NCI-H146 treated with DMSO at 0.1 percent for 48 hours (cell line): ENCODE data around the gene SNRPB.

ENCODE experiments used
- DNase-seq: peaks from one replicate; lab custom pipeline; 2025; ENCODE audit not compliant: unreplicated experiment; lab: John Stamatoyannopoulos, UW

SNRPB gene

DNA sequence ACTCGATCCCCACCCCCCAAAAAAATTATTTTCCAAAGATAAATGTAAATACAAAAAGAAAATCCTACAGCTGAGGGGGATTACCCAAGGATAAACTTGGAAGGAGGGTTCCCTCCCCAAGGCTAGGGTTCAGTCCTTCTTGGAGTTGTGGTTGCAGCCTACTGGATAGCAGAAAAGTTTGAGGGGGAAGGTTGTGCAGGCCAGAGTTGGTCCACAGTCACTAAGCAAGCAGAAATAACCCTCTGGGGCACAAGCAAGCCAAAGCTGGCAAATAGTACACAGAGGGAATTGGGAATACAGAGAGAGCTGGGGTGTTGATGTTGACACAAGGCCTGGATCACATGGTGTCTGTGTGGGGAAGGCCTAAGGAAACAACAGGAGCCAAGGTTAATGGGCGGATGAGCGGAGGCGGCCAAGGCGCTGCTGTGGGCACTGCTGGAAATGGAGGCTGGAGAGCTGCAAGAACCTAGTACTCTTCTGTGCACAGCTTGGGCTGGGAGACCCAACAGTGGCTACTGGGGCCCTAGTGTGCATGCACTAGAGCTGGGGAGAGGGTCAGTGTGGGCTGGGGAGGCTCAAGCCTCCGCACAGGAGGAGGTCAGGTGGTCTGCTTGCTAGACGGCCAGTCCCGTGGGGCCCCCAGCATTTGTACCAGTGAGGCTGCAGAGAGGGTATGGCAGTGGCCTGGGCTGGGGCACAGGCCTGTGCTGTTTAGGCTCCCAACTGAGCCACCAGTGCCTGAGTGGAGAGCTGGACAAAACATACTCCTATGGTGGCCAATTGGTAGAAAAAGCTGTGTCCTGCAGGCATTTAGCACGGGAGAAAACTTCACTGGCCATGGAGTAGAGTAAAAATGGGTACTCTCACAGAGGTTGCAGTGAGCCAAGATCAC lies 5.5 kb upstream of the SNRPB start:
- DNase-seq, result no peak

DNA sequence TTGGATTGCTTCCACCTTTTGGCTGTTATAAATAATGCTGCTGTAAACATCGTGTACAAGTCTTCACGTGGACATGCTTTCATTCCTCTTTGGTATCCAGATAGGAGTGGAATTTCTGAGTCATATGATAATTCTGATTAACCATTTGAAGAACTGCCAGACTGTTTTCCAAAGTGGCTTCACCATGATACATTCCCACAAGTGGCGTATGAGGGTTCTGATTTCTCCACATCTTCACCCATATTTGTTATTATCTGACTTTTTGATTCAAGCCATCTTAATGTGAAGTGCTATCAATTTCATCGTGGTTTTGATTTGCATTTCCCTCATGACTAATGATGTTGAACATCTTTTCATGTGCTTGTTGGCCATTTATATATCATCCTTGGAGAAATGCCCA lies 2.9 kb upstream of the SNRPB start:
- DNase-seq, result no peak

- DNase-seq, result peak; percentile 58
Observed at GRCh38 chr20:2469991-2470422, 582 bp downstream of the SNRPB start.

DNA sequence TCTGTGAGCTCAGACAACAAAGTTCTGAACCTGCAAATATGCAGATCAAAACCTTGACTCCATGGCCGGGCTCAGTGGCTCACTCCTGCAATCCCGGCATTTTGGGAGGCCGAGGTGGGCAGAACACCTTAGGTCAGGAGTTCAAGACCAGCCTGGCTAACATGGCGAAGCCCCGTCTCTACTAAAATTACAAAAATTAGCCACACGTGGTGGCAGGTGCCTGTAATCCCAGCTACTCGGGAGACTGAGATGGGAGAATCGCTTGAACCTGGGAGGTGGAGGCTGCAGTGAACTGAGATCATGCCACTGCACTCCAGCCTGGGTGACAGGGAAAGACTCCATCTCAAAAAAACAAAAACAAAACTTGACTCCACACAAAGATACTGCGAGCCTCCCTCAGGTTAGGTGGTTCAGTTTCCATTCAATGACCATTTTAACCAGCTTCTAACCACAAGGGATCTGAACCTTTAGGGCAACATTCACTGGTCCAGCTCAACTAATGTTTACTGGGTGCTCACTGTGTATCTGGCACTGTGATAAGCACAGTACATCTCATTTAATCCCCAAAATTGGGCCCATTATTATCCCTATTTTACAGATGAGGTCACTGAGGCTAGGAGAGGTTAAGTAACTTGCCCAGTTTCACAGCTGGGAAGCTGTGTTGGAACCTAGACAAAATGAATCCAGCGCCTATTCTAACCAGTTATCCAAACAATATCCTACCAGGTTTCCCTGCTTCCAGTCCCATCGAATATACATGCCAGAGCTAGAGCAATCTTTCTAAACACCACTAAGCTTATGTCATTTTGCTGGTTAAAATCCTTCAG lies 1.8 kb downstream of the SNRPB start:
- no peak for DNase-seq

DNA sequence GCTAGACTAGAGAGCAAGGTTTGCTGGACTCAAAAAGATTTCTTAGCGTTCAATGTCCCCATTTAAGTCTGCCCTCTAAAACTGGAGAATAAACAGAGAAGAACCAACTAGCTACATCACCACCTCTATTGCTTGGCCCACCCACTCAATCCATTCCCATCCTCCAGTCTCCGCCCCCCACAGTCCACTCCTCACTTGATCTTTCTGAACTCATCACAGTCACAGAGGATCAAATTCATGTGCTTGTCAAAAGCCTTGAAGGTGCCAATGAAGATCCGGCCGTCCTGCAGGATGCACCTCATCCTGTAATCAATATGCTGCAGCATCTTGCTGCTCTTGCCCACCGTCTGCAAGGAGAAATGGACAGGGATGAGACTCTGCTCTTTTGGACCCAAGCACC lies 3.2 kb downstream of the SNRPB start:
- no peak for DNase-seq

DNA sequence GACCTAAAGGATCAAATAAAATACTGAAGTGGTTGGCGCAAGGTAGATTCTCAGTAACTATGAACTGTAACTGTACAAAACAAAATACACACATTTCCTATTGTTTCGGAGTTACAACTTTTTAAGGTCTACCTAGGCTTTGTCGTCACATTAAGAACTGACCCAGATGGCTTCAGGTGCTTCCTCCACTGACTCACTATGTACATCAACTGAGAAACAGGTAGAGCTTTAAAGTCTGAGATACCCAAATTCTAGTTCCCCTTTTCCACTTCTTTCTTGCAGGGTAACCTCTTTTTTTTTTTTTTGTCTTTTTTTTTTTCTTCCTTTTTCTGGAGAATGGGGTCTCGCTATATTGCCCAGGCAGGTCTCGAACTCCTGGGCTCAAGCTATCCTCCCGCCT lies 5.5 kb downstream of the SNRPB start:
- DNase-seq, result no peak

DNA sequence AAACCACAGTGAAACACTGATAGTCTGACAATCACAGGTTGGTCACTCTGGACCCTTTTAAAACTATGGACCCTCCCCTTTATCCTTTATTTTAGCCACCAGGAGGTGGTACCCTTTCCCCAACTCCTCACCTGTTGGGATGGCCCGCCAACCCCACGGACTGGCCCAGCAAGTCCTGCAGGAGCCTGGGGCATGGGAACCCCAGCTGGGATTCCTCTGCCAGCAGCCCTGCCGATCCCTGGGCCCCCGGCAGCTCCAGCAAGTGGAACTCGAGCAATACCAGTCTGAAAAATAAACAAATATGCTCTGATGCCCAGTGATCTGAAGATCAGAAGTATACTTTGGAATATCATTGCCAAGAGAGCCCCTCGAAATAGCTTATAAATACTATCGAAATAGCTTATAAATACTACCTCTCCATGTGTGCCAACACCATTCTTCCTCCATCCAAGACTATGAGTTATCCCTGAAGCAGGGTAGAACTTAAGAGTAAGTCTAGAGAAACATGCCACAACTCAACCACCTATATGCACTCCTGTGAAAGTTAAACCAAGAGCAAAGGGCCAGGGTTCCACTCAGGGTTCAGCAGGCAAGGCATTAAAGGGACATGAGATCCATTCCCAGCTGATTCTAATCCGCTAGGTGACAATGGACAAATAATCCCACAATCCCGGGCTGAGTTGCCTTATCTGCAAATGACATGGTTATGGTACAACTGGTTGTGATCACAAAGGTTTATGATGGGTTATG lies 6.8 kb downstream of the SNRPB start:
- DNase-seq, result no peak

GRCh38 chr20:2462484-2462883 lies 8.1 kb downstream of the SNRPB start:
- DNase-seq, result no peak

GRCh38 chr20:2460752-2461424 lies 9.7 kb downstream of the SNRPB start:
- no peak for DNase-seq

DNA sequence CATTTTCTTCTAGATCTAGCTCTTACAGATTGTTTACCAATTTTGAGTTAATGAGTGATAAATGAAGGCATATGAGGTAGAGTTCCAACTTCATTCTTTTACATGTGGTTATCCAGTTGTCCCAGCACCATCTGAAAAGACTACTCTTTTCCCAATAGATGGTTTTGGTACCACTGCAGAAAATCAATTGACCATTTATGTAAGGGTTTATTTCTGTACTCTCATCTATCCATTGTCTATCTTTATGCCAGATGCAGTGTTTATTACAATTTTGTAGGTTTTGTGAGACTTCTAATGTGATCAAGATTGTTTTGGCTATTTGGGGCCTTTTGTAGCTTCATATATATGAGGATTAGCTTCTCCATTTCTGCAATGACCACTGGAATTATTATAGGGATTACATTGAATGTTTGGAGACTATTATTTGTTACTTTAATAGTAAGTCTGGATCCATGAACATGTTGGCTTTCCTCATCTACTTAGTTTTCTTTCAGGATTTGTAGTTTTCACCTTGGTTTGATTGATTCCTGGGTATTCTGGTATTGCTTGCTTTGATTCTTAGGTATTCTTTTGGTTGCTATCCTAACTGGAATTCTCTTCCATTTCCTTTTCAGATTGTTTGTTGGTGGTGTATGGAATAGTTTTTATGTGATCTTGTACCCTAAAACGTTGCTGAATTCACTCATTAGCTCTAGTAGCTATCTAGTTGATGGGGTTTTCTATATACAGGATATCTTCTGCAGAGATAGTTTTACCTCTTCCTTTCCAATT lies 10.4 kb downstream of the SNRPB start:
- DNase-seq, result no peak

DNA sequence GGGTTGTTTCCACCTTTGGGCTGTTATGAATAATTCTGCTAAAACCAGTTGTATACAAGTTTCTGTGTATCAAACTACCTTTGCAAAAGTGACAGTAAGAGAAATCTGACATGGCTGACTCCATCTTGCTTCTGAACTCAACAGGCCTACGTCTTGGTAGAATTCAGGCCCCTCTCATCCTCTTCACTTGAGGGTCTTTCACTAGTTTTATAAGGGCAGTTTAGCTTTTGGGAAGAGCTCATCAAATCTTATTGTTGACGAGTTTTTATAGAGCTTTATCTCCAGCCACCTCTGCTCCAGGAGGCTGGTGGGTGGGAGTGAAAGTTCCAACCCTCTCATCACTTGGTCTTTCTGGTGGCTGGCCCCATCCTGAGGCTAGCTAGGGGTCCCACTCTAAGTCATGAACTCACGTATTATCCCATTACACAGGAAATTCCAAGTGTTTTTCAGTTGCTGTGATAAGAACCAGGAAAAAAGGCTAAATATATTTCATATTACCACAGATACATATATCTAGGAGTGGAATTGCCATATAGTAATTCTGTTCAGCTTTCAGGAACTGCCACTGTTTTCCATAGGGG lies 11.6 kb downstream of the SNRPB start:
- no peak for DNase-seq

GRCh38 chr20:2455771-2456497 lies 14.7 kb downstream of the SNRPB start:
- DNase-seq, result no peak

DNA sequence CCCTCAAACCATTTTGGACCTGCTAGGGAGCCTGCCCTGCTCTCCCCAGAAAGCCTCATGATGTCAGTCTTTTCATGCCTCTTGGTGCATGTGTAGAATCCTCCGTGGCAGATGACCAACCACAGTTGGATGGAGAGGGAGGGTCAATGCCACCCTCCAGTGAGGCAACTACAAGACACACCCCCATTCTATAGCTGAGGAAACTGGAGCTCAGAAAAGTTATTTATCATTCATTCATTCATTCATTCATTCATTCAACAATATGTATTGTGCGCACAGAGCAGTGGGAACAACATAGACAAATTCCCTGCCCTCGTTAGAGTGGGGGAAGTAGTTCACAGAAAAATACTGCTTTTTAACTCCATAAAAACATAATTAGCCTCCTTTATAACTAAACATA lies 16.8 kb downstream of the SNRPB start:
- DNase-seq, result no peak

GRCh38 chr20:2451939-2452732 lies 18.5 kb downstream of the SNRPB start:
- DNase-seq, result peak; percentile 72

GRCh38 chr20:2451422-2451821 lies 19.2 kb downstream of the SNRPB start:
- no peak for DNase-seq

GRCh38 chr20:2449386-2449785 lies 21.2 kb downstream of the SNRPB start:
- no peak for DNase-seq

DNA sequence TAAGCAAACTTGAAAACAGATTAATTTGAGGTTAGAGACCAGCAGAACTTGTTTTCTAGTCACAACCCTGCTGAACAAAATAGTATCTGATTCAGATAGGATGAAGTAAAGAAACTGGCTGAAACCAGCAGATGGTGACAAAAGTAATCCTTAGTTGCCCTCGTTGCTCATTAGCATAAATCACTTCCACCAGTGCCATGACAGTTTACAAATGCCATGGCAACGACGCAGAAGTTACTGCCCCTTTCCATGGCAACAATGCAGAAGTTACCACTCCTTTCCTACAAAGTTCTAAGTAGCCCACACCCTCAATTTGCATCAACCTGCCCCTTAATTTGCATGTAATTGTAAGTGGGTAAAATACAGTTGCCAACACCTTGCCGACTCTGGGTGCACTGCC lies 23.7 kb downstream of the SNRPB start:
- DNase-seq, result no peak

GRCh38 chr20:2431185-2431584 lies 39.4 kb downstream of the SNRPB start:
- no peak for DNase-seq
